WTC11 (cell line): Measurements from ENCODE around the gene DLAT.

Experiments
- ETV6 ChIP-seq: sonication (generic); formaldehyde crosslinking; IDR thresholded peaks from 2 replicates; pipeline ENCODE4 v1.8.1; 2022; ENCODE audit warnings: mild to moderate bottlenecking, missing genetic modification reagents
- GRHL2 ChIP-seq: fragments of 250-450 bp; sonication (Bioruptor Pico); IDR thresholded peaks from 2 replicates; pipeline ENCODE4 v1.8.0; 2022; ENCODE audit warnings: mild to moderate bottlenecking, moderate library complexity; ENCODE audit not compliant: insufficient replicate concordance, severe bottlenecking
- MAX ChIP-seq: sonication (generic); formaldehyde crosslinking; IDR thresholded peaks from 2 replicates; pipeline ENCODE4 v1.8.0; 2022; ENCODE audit warnings: mild to moderate bottlenecking, missing genetic modification reagents
- NR2C2 ChIP-seq: sonication (generic); formaldehyde crosslinking; IDR thresholded peaks from 2 replicates; pipeline ENCODE4 v1.8.0; 2022; ENCODE audit warnings: mild to moderate bottlenecking, missing genetic modification reagents
- TP53 ChIP-seq: sonication (generic); formaldehyde crosslinking; IDR thresholded peaks from 2 replicates; pipeline ENCODE4 v1.8.1; 2023; ENCODE audit warnings: mild to moderate bottlenecking, missing genetic modification reagents
- ZNF317 ChIP-seq: sonication (generic); formaldehyde crosslinking; IDR thresholded peaks from 2 replicates; pipeline ENCODE4 v1.8.1; 2023; ENCODE audit warnings: low read depth, mild to moderate bottlenecking, moderate library complexity, missing genetic modification reagents, borderline replicate concordance
- TF ChIP-seq, protein P1 (sequence below): fragments of 200-600 bp; IDR thresholded peaks from 2 replicates; pipeline ENCODE4 v1.8.0; 2022; ENCODE audit warnings: antibody characterized with exemption
- TF ChIP-seq, protein P2 (sequence below): sonication (generic); formaldehyde crosslinking; IDR thresholded peaks from 2 replicates; pipeline ENCODE4 v1.8.1; 2023; ENCODE audit warnings: mild to moderate bottlenecking, missing genetic modification reagents, moderate library complexity
- TF ChIP-seq, protein P3 (sequence below): fragments of 250-450 bp; sonication (Bioruptor Pico); IDR thresholded peaks from 2 replicates; pipeline ENCODE4 v1.9.0; 2021; ENCODE audit warnings: mild to moderate bottlenecking
- TF ChIP-seq, protein P4 (sequence below): sonication (generic); formaldehyde crosslinking; IDR thresholded peaks from 2 replicates; pipeline ENCODE4 v1.8.0; 2022; ENCODE audit warnings: mild to moderate bottlenecking, missing genetic modification reagents
- TF ChIP-seq, protein P5 (sequence below): sonication (generic); formaldehyde crosslinking; IDR thresholded peaks from 2 replicates; pipeline ENCODE4 v1.8.0; 2022; ENCODE audit warnings: missing genetic modification reagents
- TF ChIP-seq, protein P6 (sequence below): sonication (generic); formaldehyde crosslinking; IDR thresholded peaks from 2 replicates; pipeline ENCODE4 v1.8.1; 2022; ENCODE audit warnings: mild to moderate bottlenecking, moderate library complexity, missing genetic modification reagents
- TF ChIP-seq, protein P7 (sequence below): sonication (generic); formaldehyde crosslinking; IDR thresholded peaks from 2 replicates; pipeline ENCODE4 v1.8.1; 2023; ENCODE audit warnings: mild to moderate bottlenecking, moderate library complexity, missing genetic modification reagents

- TF ChIP-seq, protein P1, sequence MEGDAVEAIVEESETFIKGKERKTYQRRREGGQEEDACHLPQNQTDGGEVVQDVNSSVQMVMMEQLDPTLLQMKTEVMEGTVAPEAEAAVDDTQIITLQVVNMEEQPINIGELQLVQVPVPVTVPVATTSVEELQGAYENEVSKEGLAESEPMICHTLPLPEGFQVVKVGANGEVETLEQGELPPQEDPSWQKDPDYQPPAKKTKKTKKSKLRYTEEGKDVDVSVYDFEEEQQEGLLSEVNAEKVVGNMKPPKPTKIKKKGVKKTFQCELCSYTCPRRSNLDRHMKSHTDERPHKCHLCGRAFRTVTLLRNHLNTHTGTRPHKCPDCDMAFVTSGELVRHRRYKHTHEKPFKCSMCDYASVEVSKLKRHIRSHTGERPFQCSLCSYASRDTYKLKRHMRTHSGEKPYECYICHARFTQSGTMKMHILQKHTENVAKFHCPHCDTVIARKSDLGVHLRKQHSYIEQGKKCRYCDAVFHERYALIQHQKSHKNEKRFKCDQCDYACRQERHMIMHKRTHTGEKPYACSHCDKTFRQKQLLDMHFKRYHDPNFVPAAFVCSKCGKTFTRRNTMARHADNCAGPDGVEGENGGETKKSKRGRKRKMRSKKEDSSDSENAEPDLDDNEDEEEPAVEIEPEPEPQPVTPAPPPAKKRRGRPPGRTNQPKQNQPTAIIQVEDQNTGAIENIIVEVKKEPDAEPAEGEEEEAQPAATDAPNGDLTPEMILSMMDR = no peak
- TF ChIP-seq MAX (CRISPR knock-in tag) (no peak), NR2C2 (CRISPR knock-in tag) (no peak), ZNF317 (CRISPR knock-in tag) (no peak), ETV6 (CRISPR knock-in tag) (no peak), GRHL2 (CRISPR knock-in tag) (no peak), TP53 (CRISPR knock-in tag) (no peak)
- TF ChIP-seq, protein P2, sequence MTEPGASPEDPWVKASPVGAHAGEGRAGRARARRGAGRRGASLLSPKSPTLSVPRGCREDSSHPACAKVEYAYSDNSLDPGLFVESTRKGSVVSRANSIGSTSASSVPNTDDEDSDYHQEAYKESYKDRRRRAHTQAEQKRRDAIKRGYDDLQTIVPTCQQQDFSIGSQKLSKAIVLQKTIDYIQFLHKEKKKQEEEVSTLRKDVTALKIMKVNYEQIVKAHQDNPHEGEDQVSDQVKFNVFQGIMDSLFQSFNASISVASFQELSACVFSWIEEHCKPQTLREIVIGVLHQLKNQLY = no peak
- TF ChIP-seq, protein P3, sequence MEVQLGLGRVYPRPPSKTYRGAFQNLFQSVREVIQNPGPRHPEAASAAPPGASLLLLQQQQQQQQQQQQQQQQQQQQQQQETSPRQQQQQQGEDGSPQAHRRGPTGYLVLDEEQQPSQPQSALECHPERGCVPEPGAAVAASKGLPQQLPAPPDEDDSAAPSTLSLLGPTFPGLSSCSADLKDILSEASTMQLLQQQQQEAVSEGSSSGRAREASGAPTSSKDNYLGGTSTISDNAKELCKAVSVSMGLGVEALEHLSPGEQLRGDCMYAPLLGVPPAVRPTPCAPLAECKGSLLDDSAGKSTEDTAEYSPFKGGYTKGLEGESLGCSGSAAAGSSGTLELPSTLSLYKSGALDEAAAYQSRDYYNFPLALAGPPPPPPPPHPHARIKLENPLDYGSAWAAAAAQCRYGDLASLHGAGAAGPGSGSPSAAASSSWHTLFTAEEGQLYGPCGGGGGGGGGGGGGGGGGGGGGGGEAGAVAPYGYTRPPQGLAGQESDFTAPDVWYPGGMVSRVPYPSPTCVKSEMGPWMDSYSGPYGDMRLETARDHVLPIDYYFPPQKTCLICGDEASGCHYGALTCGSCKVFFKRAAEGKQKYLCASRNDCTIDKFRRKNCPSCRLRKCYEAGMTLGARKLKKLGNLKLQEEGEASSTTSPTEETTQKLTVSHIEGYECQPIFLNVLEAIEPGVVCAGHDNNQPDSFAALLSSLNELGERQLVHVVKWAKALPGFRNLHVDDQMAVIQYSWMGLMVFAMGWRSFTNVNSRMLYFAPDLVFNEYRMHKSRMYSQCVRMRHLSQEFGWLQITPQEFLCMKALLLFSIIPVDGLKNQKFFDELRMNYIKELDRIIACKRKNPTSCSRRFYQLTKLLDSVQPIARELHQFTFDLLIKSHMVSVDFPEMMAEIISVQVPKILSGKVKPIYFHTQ (CRISPR knock-in tag) = no peak
- TF ChIP-seq, protein P4, sequence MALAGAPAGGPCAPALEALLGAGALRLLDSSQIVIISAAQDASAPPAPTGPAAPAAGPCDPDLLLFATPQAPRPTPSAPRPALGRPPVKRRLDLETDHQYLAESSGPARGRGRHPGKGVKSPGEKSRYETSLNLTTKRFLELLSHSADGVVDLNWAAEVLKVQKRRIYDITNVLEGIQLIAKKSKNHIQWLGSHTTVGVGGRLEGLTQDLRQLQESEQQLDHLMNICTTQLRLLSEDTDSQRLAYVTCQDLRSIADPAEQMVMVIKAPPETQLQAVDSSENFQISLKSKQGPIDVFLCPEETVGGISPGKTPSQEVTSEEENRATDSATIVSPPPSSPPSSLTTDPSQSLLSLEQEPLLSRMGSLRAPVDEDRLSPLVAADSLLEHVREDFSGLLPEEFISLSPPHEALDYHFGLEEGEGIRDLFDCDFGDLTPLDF (CRISPR knock-in tag) = no peak
- TF ChIP-seq, protein P5, sequence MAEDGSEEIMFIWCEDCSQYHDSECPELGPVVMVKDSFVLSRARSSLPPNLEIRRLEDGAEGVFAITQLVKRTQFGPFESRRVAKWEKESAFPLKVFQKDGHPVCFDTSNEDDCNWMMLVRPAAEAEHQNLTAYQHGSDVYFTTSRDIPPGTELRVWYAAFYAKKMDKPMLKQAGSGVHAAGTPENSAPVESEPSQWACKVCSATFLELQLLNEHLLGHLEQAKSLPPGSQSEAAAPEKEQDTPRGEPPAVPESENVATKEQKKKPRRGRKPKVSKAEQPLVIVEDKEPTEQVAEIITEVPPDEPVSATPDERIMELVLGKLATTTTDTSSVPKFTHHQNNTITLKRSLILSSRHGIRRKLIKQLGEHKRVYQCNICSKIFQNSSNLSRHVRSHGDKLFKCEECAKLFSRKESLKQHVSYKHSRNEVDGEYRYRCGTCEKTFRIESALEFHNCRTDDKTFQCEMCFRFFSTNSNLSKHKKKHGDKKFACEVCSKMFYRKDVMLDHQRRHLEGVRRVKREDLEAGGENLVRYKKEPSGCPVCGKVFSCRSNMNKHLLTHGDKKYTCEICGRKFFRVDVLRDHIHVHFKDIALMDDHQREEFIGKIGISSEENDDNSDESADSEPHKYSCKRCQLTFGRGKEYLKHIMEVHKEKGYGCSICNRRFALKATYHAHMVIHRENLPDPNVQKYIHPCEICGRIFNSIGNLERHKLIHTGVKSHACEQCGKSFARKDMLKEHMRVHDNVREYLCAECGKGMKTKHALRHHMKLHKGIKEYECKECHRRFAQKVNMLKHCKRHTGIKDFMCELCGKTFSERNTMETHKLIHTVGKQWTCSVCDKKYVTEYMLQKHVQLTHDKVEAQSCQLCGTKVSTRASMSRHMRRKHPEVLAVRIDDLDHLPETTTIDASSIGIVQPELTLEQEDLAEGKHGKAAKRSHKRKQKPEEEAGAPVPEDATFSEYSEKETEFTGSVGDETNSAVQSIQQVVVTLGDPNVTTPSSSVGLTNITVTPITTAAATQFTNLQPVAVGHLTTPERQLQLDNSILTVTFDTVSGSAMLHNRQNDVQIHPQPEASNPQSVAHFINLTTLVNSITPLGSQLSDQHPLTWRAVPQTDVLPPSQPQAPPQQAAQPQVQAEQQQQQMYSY = no peak
- TF ChIP-seq, protein P6, sequence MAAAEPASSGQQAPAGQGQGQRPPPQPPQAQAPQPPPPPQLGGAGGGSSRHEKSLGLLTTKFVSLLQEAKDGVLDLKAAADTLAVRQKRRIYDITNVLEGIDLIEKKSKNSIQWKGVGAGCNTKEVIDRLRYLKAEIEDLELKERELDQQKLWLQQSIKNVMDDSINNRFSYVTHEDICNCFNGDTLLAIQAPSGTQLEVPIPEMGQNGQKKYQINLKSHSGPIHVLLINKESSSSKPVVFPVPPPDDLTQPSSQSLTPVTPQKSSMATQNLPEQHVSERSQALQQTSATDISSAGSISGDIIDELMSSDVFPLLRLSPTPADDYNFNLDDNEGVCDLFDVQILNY (CRISPR knock-in tag) = no peak
- TF ChIP-seq, protein P7, sequence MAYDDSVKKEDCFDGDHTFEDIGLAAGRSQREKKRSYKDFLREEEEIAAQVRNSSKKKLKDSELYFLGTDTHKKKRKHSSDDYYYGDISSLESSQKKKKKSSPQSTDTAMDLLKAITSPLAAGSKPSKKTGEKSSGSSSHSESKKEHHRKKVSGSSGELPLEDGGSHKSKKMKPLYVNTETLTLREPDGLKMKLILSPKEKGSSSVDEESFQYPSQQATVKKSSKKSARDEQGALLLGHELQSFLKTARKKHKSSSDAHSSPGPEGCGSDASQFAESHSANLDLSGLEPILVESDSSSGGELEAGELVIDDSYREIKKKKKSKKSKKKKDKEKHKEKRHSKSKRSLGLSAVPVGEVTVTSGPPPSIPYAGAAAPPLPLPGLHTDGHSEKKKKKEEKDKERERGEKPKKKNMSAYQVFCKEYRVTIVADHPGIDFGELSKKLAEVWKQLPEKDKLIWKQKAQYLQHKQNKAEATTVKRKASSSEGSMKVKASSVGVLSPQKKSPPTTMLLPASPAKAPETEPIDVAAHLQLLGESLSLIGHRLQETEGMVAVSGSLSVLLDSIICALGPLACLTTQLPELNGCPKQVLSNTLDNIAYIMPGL = no peak
Measured at GRCh38 chr11:112017538-112017937, 7.7 kb upstream of the DLAT start.
